Hepatocyte (in vitro differentiated cells): Measurements from ENCODE around the gene PRIMA1.

Experiments
- CTCF ChIP-seq: fragments of 200-600 bp; sonication (generic); IDR thresholded peaks from 2 replicates; pipeline ENCODE4 v1.5.1; 2016; ENCODE audit warnings: antibody characterized with exemption, mild to moderate bottlenecking; ENCODE audit not compliant: poor library complexity
- EZH2 ChIP-seq: fragments of 200-600 bp; sonication (generic); IDR thresholded peaks from 2 replicates; pipeline ENCODE4 v1.6.1; 2016; ENCODE audit warnings: antibody characterized with exemption, mild to moderate bottlenecking, borderline replicate concordance
- EZH2phosphoT487 ChIP-seq: fragments of 200-600 bp; sonication (generic); IDR thresholded peaks from one replicate; pipeline ENCODE4 v1.6.1; 2018; ENCODE audit warnings: antibody characterized with exemption, mild to moderate bottlenecking, low read depth, moderate library complexity; ENCODE audit not compliant: unreplicated experiment, severe bottlenecking

- TF ChIP-seq CTCF = no peak
- TF ChIP-seq EZH2 = no peak
- no peak for TF ChIP-seq EZH2phosphoT487
Measured at GRCh38 chr14:93712079-93712837, 76.0 kb downstream of the PRIMA1 start.
